Measurements from ENCODE around the gene LHPP. TPM values are rescaled to one million over a fixed set of nuclear protein-coding genes. Genes with fewer than 3 reads are reported as not detected.

Gene LHPP
- total RNA-seq, 1 donor from 2014 or later = 22.9 TPM

DNA sequence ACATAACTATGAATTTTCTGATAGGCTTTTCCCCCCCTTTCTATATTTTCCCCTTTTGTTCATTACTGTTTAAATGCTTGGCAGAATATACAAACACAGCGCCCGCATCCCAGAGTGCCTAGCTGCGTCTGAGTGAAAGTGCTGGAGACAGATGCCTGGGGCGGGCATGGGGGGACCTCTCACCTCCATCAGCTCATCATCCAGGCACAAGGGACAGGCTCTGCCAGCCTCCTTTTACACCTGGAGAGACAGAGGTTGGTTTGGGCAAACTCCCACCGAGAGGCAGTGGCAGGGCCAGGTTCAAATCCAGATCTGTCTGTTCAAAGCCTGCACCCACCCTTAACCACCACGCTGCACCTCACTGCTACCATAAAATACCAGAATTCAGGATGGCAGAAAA is 178.0 kb downstream of the LHPP start:
- Mint-ChIP-seq H3K27me3 (no peaks in the 10 kb centered on the region), H3K4me1 (peaks cover 97% of the 10 kb centered on the region), H3K27ac (peak overlapping the region; percentile 94), H3K36me3 (ENCODE audit: low read depth) (peaks cover 47% of the 10 kb centered on the region), H3K4me3 (peak overlapping the region; percentile 11), H3K9me3 (no peaks in the 10 kb centered on the region)
- intact Hi-C loops (cut with micrococcal nuclease) = loop anchor here (2.0 kb wide), 1 partner anchor 13 kb away; no protein-coding TSS in a partner anchor
- DNase-seq (no peak), ATAC-seq (ENCODE audit: low read depth) (no peak)
- ChIA-PET CTCF (interaction anchor here (1.6 kb wide), 1 partner anchor 109 kb away, joined by 3 read pairs; no protein-coding TSS in a partner anchor), POLR2A (interaction anchor here (0.7 to 6.1 kb wide), 6 partner anchors 12 to 104 kb away, joined by 3 to 39 read pairs (median 15); no protein-coding TSS in a partner anchor)
- TF ChIP-seq, protein P1, sequence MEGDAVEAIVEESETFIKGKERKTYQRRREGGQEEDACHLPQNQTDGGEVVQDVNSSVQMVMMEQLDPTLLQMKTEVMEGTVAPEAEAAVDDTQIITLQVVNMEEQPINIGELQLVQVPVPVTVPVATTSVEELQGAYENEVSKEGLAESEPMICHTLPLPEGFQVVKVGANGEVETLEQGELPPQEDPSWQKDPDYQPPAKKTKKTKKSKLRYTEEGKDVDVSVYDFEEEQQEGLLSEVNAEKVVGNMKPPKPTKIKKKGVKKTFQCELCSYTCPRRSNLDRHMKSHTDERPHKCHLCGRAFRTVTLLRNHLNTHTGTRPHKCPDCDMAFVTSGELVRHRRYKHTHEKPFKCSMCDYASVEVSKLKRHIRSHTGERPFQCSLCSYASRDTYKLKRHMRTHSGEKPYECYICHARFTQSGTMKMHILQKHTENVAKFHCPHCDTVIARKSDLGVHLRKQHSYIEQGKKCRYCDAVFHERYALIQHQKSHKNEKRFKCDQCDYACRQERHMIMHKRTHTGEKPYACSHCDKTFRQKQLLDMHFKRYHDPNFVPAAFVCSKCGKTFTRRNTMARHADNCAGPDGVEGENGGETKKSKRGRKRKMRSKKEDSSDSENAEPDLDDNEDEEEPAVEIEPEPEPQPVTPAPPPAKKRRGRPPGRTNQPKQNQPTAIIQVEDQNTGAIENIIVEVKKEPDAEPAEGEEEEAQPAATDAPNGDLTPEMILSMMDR (IDR thresholded peaks at IDR 0.05) = no peak

DNA sequence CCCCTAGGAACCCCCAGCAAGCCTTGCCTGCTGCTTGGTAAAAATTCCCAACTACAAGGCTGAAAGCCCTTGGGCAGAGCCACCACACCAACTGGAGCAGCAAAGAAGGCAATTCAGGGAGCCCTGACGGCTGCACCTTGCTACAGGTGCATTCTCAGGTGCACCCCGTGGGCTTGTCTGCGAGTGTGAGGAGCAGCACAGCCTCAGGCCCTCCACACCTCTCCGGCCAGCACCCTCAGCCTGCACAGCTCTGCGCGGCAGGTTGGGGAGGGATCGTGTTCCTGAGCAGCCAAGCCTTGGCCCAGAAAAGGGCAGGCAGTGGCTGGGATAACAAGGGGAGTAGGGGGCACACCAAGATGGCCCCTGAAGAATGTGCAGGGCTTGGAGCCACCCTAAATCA is 178.4 kb downstream of the LHPP start:
- ChIA-PET CTCF (interaction anchor here (1.6 kb wide), 1 partner anchor 108 kb away, joined by 3 read pairs; no protein-coding TSS in a partner anchor), POLR2A (interaction anchor here (0.6 to 6.1 kb wide), 7 partner anchors 11 to 105 kb away, joined by 3 to 39 read pairs (median 9); no protein-coding TSS in a partner anchor)
- H3K27me3 Mint-ChIP-seq = no peaks in the 10 kb centered on the region
- peak overlapping the region; percentile 94 for H3K27ac Mint-ChIP-seq
- no peaks in the 10 kb centered on the region for H3K9me3 Mint-ChIP-seq
- TF ChIP-seq, protein P1 (IDR thresholded peaks at IDR 0.05) = no peak
- DNase-seq (no peak), ATAC-seq (ENCODE audit: low read depth) (no peak)
- H3K4me1 Mint-ChIP-seq = peaks cover 99% of the 10 kb centered on the region
- no peak overlapping the region for H3K4me3 Mint-ChIP-seq
- peaks cover 46% of the 10 kb centered on the region for H3K36me3 Mint-ChIP-seq (ENCODE audit: low read depth)
- intact Hi-C loops (cut with micrococcal nuclease) = loop anchor here (2.0 kb wide), 1 partner anchor 13 kb away; no protein-coding TSS in a partner anchor

DNA sequence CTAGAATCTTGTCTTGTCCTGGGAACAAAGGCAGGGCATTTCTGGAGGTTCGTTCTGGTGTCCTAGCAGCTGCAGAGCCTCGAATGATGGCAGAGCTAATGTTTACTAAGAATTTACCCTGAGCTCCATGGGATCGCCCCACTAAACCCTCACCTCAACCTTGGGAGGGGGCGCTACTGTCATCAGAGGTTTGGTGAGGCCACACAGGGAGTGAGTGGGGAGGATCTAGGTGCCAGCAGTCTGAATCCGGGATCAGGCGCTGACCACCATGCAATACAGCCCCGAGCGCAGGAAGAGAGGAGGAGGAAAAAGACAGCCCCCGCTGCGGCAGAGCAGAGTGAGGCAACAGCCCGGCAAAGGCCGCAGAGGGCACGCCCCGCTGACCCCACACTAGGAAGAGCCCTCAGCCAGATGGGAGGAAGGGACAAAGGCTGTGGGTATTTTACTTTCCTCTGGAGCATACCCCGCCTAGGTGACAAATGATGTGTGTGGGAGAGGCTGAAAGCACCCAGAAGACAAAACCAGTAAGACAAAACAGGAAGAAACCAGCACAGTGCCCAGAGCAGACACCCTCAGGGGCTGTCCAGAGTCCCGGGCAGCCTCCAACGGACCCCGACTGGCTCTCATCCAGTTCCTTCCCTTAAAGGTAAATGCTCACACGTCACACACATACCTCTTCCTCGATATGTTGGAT is 179.1 kb downstream of the LHPP start:
- no peaks in the 10 kb centered on the region for H3K9me3 Mint-ChIP-seq
- CTCF ChIA-PET = interaction anchor here (1.6 to 3.5 kb wide), 2 partner anchors 78 to 108 kb away, joined by 3 to 16 read pairs; no protein-coding TSS in a partner anchor
- H3K4me3 Mint-ChIP-seq = peak overlapping the region; percentile 74
- POLR2A ChIA-PET = interaction anchor here (0.6 to 6.1 kb wide), 12 partner anchors 10 to 106 kb away, joined by 3 to 39 read pairs (median 8); no protein-coding TSS in a partner anchor
- peak overlapping the region; percentile 94 for H3K27ac Mint-ChIP-seq
- H3K36me3 Mint-ChIP-seq (ENCODE audit: low read depth) = peaks cover 43% of the 10 kb centered on the region
- no peaks in the 10 kb centered on the region for H3K27me3 Mint-ChIP-seq
- DNase-seq = no peak
- intact Hi-C loops (cut with micrococcal nuclease) = loop anchor here (1.0 to 2.0 kb wide), 8 partner anchors 11 to 106 kb away; no protein-coding TSS in a partner anchor
- TF ChIP-seq, protein P1 (IDR thresholded peaks at IDR 0.05) = no peak
- peaks cover 99% of the 10 kb centered on the region for H3K4me1 Mint-ChIP-seq
- ATAC-seq (ENCODE audit: low read depth) = peak; percentile 50

DNA sequence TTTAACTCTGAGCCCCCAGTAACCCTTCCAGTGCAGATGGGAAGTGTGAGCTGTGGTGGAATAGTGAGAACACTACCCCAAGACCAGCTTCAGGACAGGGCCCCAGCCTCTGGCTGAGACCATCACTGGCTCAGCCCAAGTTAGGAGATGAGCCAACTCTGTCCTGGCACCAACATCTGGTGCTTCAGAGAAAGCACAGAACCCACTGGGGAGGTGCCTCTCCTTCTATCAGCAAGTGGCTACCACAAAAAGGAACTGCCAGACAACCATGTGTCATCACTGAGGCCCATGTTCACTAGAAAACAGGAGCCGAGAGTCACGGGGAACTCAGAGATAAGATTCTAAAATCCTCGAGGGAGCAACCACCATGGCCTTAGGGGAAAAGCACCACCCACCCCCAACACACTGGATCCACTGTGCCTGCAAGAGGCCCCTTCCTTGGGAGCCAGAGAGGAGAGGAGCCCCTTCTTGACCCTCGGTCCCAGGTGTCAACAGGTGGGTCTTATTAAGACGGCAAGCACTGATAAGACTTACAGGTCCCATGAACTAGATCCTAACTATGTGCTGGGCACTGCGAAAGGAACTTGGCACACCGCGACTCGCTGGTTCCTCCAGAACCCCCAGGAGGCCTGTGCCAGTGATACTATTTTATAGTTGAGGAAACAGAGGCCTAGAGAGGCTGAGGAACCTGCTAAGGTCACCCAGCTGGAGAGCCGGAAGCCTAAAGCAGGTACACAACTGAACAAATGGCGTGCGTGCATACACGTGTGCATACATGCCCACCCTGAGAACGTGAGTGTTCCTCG is 179.9 kb downstream of the LHPP start:
- no peaks in the 10 kb centered on the region for H3K9me3 Mint-ChIP-seq
- intact Hi-C loops (cut with micrococcal nuclease) = loop anchor here (1.0 to 2.0 kb wide), 9 partner anchors 10 to 107 kb away; no protein-coding TSS in a partner anchor
- ATAC-seq (ENCODE audit: low read depth) (peak; percentile 81), DNase-seq (no peak)
- H3K27ac Mint-ChIP-seq = peak overlapping the region; percentile 94
- H3K4me1 Mint-ChIP-seq = peaks cover 100% of the 10 kb centered on the region
- CTCF ChIA-PET = interaction anchor here (2.2 to 3.5 kb wide), 2 partner anchors 77 to 100 kb away, joined by 10 to 16 read pairs; no protein-coding TSS in a partner anchor
- TF ChIP-seq, protein P1 (IDR thresholded peaks at IDR 0.05) = no peak
- POLR2A ChIA-PET = interaction anchor here (0.7 to 6.1 kb wide), 17 partner anchors 9 to 107 kb away, joined by 3 to 39 read pairs (median 6); no protein-coding TSS in a partner anchor
- no peaks in the 10 kb centered on the region for H3K27me3 Mint-ChIP-seq
- H3K4me3 Mint-ChIP-seq = peak overlapping the region; percentile 74
- peaks cover 38% of the 10 kb centered on the region for H3K36me3 Mint-ChIP-seq (ENCODE audit: low read depth)

Measured in activated B cell treated with CpG ODN at 0.5 μM for 24 hours (primary cell).